CD4-positive, alpha-beta memory T cell (primary cell): Measurements from ENCODE around the gene SHROOM3. TPM values are rescaled to one million over a fixed set of nuclear protein-coding genes. Genes with fewer than 3 reads are reported as not detected.
"Not testable (repeated sequence)": the region's sequence is repeated elsewhere in the genome, so short reads cannot be mapped to it uniquely, and the experiment has no call there.

Experiments used
- CTCF ChIA-PET: fragments of 350-600 bp; sonication (Branson Sonifier 250); formaldehyde crosslinking; loops from one replicate; lab custom pipeline; 2021; ENCODE audit warnings: inconsistent platforms; ENCODE audit not compliant: partially characterized antibody; lab: Charles Lee
- POLR2A ChIA-PET: fragments of 350-600 bp; sonication (Branson Sonifier 250); formaldehyde crosslinking; loops from one replicate; lab custom pipeline; 2021; ENCODE audit not compliant: partially characterized antibody; lab: Charles Lee
- DNase-seq, 5 donors: peaks; one replicate each; pipeline versions ENCODE4 v3.0.0 to v3.0.0-alpha.2; 2020 to 2022; ENCODE audit warnings: mixed read lengths in 1 of 5
- H3K27ac ChIP-seq: one replicate; pipeline ENCODE4 v1.7.0; 2013; ENCODE audit warnings: low read depth, low read length
- H3K27me3 ChIP-seq: 2 replicates; pipeline ENCODE4 v1.7.0; 2013; ENCODE audit warnings: mild to moderate bottlenecking, low read length, moderate library complexity; ENCODE audit not compliant: insufficient read depth
- H3K36me3 ChIP-seq: 2 replicates; pipeline ENCODE4 v1.7.0; 2013; ENCODE audit warnings: mild to moderate bottlenecking, low read length, moderate library complexity; ENCODE audit not compliant: insufficient read depth
- H3K4me1 ChIP-seq: 2 replicates; pipeline ENCODE4 v1.7.0; 2013; ENCODE audit warnings: mild to moderate bottlenecking, low read length, moderate library complexity; ENCODE audit not compliant: insufficient read depth
- H3K4me3 ChIP-seq, 2 donors: one replicate each; pipeline ENCODE4 v1.7.0; 2013; ENCODE audit warnings: low read length in 2 of 2, mild to moderate bottlenecking in 1 of 2
- H3K9me3 ChIP-seq, 2 donors: one replicate each; pipeline ENCODE4 v1.7.0; 2013; ENCODE audit warnings: low read length in 2 of 2, control low read depth in 1 of 2; ENCODE audit not compliant: control insufficient read depth in 1 of 2
- H3K27ac Mint-ChIP-seq, 7 donors: one replicate each; pipeline ENCODE4 v1.8.0; 2020 to 2021; ENCODE audit warnings: mixed read lengths in 7 of 7, mild to moderate bottlenecking in 6 of 7, inconsistent platforms in 3 of 7, moderate library complexity in 3 of 7
- H3K27me3 Mint-ChIP-seq, 2 donors: one replicate each; pipeline ENCODE4 v1.8.0; 2020 to 2021; ENCODE audit warnings: mixed read lengths in 2 of 2
- H3K36me3 Mint-ChIP-seq, 2 donors: one replicate each; pipeline ENCODE4 v1.8.0; 2020 to 2021; ENCODE audit warnings: mixed read lengths in 2 of 2, inconsistent platforms in 1 of 2, mild to moderate bottlenecking in 1 of 2
- H3K4me1 Mint-ChIP-seq, 4 donors: one replicate each; pipeline ENCODE4 v1.8.0; 2020 to 2021; ENCODE audit warnings: mixed read lengths in 4 of 4, mild to moderate bottlenecking in 1 of 4
- H3K4me3 Mint-ChIP-seq, 8 donors: one replicate each; pipeline ENCODE4 v1.8.0; 2020 to 2021; ENCODE audit warnings: mixed read lengths in 8 of 8, mild to moderate bottlenecking in 7 of 8, moderate library complexity in 6 of 8, inconsistent platforms in 3 of 8
- H3K9me3 Mint-ChIP-seq, 8 donors: one replicate each; pipeline ENCODE4 v1.8.0; 2020 to 2021; ENCODE audit warnings: mixed read lengths in 8 of 8, mild to moderate bottlenecking in 5 of 8, inconsistent platforms in 3 of 8, moderate library complexity in 1 of 8
- intact Hi-C: fragments of 100-400 bp; cut with micrococcal nuclease; formaldehyde crosslinking; loops from one replicate; pipeline ENCODE4 v1.15.1; 2023
- polyA plus RNA-seq, 2 donors: library from polyadenylated mRNA; unstranded; fragments of 300-500 nt; fragmentation: Illumina TruSeq; gene quantifications; one replicate each; pipeline ENCODE4 v1.2.3, GENCODE V29; 2021
- total RNA-seq, 2 experiments: library from RNA; stranded (reverse); gene quantifications; one replicate each; pipeline ENCODE4 v1.2.3, GENCODE V29; 2021

The SHROOM3 gene
- total and polyA plus RNA-seq, 4 experiments from 2014 or later, result not detected

DNA sequence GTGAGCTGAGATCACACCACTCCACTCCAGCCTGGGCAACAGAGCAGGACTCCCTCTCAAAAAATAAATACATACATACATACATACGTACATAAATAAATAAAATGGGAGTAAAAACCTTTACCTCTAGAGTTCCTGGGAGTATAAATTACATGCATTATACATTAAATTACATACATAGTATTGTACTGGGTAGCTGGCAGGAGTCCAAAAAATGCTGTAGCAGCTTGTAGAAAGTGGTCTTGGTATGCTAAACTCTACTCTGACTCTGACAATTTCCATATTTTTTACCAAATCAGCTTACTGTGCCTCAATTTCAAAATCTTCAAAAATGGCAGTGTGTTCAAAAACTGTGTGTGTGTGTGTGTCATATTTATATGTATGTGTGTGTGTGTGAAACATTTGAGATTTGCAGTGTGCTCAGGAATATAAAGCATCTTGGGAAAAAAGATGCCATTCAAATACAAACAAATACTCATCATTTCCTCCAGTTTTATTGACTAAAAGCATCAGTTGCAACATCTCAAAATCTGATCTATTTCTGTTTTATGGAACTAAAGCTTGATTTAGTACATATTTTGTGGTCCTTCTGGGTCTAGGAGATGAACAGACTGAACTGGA, 171.7 kb downstream of the SHROOM3 start:
- no peaks in the 10 kb centered on the region for H3K4me1 Mint-ChIP-seq
- no peak overlapping the region for H3K27ac ChIP-seq
- no peaks in the 10 kb centered on the region for H3K27me3 ChIP-seq
- DNase-seq, result no peak
- no peaks in the 10 kb centered on the region for H3K9me3 ChIP-seq
- H3K36me3 Mint-ChIP-seq, result no peaks in the 10 kb centered on the region
- ChIA-PET CTCF (no interaction called here), POLR2A (no interaction called here)
- H3K27me3 Mint-ChIP-seq, result peaks cover 0 to 10% of the 10 kb centered on the region in 2 donors
- no peak overlapping the region for H3K4me3 Mint-ChIP-seq
- no peak overlapping the region for H3K27ac Mint-ChIP-seq
- H3K36me3 ChIP-seq, result no peaks in the 10 kb centered on the region
- no peak overlapping the region for H3K4me3 ChIP-seq
- H3K9me3 Mint-ChIP-seq, result no peaks in the 10 kb centered on the region
- intact Hi-C loops, result no loop called here
- H3K4me1 ChIP-seq, result no peaks in the 10 kb centered on the region

DNA sequence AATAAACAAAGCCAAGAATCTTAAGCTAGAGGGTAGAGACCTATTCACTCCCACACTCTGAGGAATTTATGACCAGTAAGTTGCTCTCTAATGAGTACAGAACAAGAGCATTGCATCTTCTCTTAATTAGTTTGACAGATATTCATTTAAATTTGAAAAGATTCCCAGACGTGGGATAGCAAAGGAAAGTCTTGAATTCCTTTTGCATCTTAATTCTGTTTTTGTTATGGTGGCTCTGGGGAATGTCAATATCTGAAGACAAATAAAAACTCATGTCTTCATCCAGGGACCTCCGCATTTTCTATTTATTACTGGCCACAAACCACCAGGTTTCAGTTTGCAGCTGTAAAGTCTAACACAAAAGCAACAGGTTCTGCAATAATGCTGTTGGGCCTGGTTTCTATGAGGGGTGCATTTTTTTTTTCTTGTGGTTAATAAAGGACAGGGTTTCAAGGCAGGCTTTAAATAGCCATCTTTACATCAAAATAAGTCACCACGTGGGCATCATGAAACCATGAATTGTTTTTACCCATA, 172.3 kb downstream of the SHROOM3 start:
- no peaks in the 10 kb centered on the region for H3K9me3 Mint-ChIP-seq
- H3K36me3 Mint-ChIP-seq, result no peaks in the 10 kb centered on the region
- H3K4me3 Mint-ChIP-seq, result no peak overlapping the region
- no peak for DNase-seq
- ChIA-PET POLR2A (no interaction called here), CTCF (no interaction called here)
- no peak overlapping the region for H3K27ac ChIP-seq
- no peaks in the 10 kb centered on the region for H3K4me1 ChIP-seq
- H3K27ac Mint-ChIP-seq, result no peak overlapping the region
- no peaks in the 10 kb centered on the region for H3K9me3 ChIP-seq
- intact Hi-C loops, result no loop called here
- H3K4me3 ChIP-seq, result no peak overlapping the region
- H3K27me3 ChIP-seq, result no peaks in the 10 kb centered on the region
- H3K36me3 ChIP-seq, result no peaks in the 10 kb centered on the region
- H3K4me1 Mint-ChIP-seq, result no peaks in the 10 kb centered on the region
- H3K27me3 Mint-ChIP-seq, result peaks cover 0 to 10% of the 10 kb centered on the region in 2 donors

DNA sequence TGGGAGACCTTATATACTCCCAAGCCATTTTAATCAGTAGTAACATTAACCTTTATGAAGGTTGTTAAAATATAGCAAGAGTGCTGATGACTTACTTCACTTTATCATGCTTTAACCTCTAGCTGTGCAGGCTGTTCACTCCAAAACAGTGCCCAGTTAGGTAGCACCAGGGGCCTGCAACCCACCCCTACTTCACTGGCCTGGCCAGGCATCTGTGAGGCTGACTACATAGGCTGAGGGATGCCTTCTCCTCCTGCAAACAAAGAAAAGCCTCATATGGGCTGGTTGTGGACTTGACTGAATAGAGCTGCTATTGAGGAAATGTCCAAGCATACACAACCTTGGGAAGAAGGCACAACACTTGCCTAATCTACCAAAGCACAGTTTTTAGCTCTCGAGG, 172.8 kb downstream of the SHROOM3 start:
- Mint-ChIP-seq H3K4me1 (no peaks in the 10 kb centered on the region), H3K27me3 (peaks cover 0 to 6% of the 10 kb centered on the region in 2 donors), H3K36me3 (no peaks in the 10 kb centered on the region), H3K27ac (no peak overlapping the region), H3K9me3 (no peaks in the 10 kb centered on the region), H3K4me3 (no peak overlapping the region)
- no peak for DNase-seq
- no peaks in the 10 kb centered on the region for H3K36me3 ChIP-seq
- CTCF ChIA-PET, result no interaction called here
- H3K27ac ChIP-seq, result no peak overlapping the region
- H3K27me3 ChIP-seq, result no peaks in the 10 kb centered on the region
- POLR2A ChIA-PET, result no interaction called here
- intact Hi-C loops, result no loop called here
- H3K4me1 ChIP-seq, result no peaks in the 10 kb centered on the region
- no peak overlapping the region for H3K4me3 ChIP-seq
- no peaks in the 10 kb centered on the region for H3K9me3 ChIP-seq

DNA sequence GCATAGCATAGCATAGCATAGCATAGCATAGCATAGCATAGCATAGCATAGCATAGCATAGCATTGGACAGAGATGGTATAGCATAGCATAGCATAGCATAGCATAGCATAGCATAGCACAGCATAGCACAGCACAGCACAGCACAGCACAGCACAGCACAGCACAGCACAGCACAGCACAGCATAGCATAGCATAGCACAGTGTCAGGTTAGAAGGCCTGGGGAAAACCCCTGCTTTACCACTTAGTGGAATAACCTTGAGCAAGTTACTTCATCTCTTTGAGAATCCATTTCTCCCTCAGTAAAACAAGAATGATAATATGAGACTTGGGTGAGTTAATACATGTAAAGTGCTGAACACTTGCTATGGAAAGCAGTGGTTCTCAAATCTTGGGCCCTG, 173.5 kb downstream of the SHROOM3 start:
- intact Hi-C loops, DNase-seq, H3K27ac ChIP-seq, H3K36me3 ChIP-seq, H3K36me3 Mint-ChIP-seq, H3K27me3 Mint-ChIP-seq, CTCF ChIA-PET, H3K27me3 ChIP-seq, H3K4me3 ChIP-seq, POLR2A ChIA-PET, H3K9me3 Mint-ChIP-seq, H3K9me3 ChIP-seq, H3K4me1 ChIP-seq, H3K4me1 Mint-ChIP-seq, H3K4me3 Mint-ChIP-seq, H3K27ac Mint-ChIP-seq: not testable (repeated sequence)

DNA sequence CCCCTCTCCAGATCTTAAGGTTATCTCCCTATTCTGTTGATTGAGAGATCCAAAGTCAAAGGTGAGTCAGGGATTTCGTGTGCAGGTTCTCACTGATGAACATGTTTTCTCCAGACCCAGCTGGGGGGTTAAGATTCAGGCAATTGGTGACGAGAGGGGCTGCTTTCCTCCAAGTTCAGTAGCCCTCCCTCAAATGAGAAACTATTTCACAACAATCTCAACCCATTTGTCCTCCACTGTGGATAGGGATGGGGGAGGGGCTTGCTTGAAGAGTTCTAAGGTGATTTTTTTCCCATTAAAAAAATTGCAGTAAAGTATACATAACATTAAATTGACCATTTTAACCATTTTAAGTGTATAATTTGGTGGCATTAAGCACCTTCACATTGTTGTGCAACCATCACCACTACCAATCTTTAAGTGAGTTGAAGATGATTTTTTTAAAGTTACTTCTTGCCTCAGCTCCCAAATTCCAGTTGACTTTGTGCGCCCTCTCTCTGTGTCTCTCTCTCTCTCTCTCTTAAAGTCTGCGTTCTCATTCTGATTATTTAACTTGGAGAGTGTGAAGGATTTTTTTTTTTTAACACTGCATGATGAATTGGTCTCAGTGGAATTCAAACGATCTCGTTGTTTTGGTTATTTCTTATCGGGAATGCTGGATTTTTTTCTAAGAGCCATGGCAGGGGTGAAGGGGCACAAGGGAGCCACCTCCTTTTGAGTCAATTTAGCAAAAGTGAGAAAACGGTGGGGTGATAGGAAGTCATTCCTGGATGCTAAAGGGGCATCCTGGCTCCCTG, 175.9 kb downstream of the SHROOM3 start:
- Histone ChIP-seq H3K4me1 (no peaks in the 10 kb centered on the region), H3K36me3 (no peaks in the 10 kb centered on the region), H3K9me3 (no peaks in the 10 kb centered on the region), H3K27me3 (no peaks in the 10 kb centered on the region), H3K4me3 (no peak overlapping the region), H3K27ac (no peak overlapping the region)
- Mint-ChIP-seq H3K27me3 (peaks cover 5 to 20% of the 10 kb centered on the region in 2 donors), H3K4me1 (no peaks in the 10 kb centered on the region), H3K36me3 (no peaks in the 10 kb centered on the region), H3K4me3 (no peak overlapping the region), H3K9me3 (no peaks in the 10 kb centered on the region), H3K27ac (no peak overlapping the region)
- intact Hi-C loops, result no loop called here
- no peak for DNase-seq
- ChIA-PET POLR2A (no interaction called here), CTCF (no interaction called here)

DNA sequence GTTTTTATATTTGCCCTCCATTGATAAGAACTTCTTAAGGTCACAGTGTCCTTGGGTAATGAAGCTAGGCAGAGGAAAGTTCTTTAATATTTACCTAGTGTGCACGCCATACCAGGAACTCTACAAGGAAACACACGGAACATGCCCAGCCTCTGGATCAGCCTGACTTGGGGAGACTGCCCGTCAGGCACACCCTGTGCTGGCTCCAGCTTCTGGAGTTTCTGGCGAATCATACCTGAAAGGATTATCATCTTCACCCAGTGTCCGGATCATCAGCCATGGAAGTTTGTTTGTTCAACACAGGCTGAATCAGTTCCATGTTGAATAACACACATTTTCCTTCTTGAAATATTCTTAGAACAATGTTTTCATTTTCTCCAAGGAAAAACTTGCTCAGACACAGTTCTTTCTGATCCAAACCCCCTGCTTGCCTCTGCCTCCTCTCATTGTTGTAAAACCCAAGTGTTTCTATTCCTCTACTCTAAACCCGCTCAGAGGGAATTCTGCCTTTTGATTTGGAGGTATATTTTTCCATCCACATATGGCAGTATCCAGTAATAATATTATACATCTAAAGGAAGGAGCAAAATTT, 176.7 kb downstream of the SHROOM3 start:
- ChIA-PET CTCF (no interaction called here), POLR2A (no interaction called here)
- Mint-ChIP-seq H3K36me3 (no peaks in the 10 kb centered on the region), H3K9me3 (no peaks in the 10 kb centered on the region), H3K4me1 (no peaks in the 10 kb centered on the region), H3K4me3 (no peak overlapping the region), H3K27me3 (peaks cover 5 to 21% of the 10 kb centered on the region in 2 donors), H3K27ac (no peak overlapping the region)
- Histone ChIP-seq H3K36me3 (no peaks in the 10 kb centered on the region), H3K4me1 (no peaks in the 10 kb centered on the region), H3K27ac (no peak overlapping the region), H3K9me3 (no peaks in the 10 kb centered on the region), H3K4me3 (no peak overlapping the region), H3K27me3 (no peaks in the 10 kb centered on the region)
- intact Hi-C loops, result no loop called here
- DNase-seq, result no peak

DNA sequence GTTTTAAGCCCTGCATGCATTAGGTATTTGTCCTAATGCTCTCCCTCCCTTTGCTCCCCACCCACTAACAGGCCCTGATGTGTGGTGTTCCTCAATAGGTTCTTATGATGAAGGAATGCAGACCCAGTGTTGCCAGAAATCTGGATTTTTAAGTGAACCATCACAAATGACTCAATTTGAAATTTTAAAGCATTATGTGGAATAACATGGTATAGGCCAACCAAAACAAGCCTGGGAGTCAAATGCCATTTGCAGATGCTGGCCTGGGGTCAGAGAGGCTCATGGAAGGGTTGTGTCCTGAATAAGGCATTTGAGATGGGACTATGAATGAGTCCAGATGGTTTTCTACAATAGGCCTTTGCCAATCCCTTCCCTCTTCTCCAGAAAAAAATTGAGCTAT, 179.6 kb downstream of the SHROOM3 start:
- Mint-ChIP-seq H3K9me3 (no peaks in the 10 kb centered on the region), H3K27me3 (peaks cover 7 to 24% of the 10 kb centered on the region in 2 donors), H3K4me1 (no peaks in the 10 kb centered on the region), H3K27ac (no peak overlapping the region), H3K4me3 (no peak overlapping the region), H3K36me3 (no peaks in the 10 kb centered on the region)
- H3K27ac ChIP-seq, result no peak overlapping the region
- intact Hi-C loops, result no loop called here
- no peaks in the 10 kb centered on the region for H3K9me3 ChIP-seq
- H3K27me3 ChIP-seq, result no peaks in the 10 kb centered on the region
- H3K4me3 ChIP-seq, result no peak overlapping the region
- H3K36me3 ChIP-seq, result no peaks in the 10 kb centered on the region
- POLR2A ChIA-PET, result no interaction called here
- CTCF ChIA-PET, result no interaction called here
- no peaks in the 10 kb centered on the region for H3K4me1 ChIP-seq
- DNase-seq, result no peak
